ENCODE data around the gene RASIP1.
"Not testable (repeated sequence)": the region's sequence is repeated elsewhere in the genome, so short reads cannot be mapped to it uniquely, and the experiment has no call there.

Gene RASIP1

GRCh38 chr19:48731452-48731851 is 9.0 kb downstream of the RASIP1 start:
- DNase-seq = no peak

- no peak for DNase-seq
Measured at GRCh38 chr19:48728911-48729664, 11.3 kb downstream of the RASIP1 start.

- DNase-seq = no peak
Measured at GRCh38 chr19:48726556-48726955, 13.9 kb downstream of the RASIP1 start.

DNA sequence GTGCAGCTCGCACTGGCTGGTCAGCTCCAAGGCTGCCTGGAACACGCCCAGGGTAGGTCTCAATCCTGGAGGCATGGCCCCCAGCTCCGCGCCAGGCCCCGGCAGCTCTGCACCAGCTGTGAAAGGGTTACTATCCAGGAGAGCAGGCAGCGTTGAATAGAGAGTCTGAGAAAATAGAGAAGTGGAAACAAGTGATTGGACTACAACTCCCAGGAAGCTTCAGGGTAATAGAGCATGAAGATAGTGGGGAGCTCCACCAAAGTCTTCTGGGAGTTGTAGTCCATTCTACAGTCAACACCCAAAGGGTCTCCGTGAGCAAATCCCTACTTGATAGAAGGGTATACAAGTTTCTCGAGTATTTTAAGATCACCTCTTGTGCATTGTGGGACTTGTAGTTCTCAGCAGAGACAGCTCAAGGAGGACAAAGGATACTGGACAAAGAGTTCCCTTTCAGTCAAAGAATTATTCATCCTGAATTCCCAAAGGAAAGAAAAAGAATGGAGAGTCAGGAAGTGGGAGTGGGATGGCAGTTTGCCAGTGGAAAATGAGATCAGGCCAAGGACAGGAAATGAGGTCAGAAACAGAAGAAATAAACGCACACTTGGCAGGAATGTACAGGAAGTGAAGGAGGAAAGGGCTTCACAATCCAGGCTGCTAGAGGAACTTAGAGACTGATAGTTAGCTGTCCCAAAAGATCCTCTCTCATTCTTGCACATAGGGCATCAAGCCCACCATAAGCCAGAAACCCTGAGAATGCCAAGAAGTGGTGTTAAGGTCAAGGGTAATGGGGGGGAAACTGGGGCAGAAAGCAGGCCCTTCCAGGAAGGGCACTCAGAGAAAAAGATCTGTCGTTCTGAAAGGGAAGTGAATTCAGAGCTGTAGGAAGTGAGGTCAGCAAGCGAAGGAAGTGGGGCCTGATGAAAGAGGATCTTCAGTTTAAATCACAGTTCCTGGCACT is 15.3 kb downstream of the RASIP1 start:
- peak; percentile 62 to 64 for DNase-seq

GRCh38 chr19:48722196-48722708 is 18.2 kb downstream of the RASIP1 start:
- DNase-seq = no peak

DNA sequence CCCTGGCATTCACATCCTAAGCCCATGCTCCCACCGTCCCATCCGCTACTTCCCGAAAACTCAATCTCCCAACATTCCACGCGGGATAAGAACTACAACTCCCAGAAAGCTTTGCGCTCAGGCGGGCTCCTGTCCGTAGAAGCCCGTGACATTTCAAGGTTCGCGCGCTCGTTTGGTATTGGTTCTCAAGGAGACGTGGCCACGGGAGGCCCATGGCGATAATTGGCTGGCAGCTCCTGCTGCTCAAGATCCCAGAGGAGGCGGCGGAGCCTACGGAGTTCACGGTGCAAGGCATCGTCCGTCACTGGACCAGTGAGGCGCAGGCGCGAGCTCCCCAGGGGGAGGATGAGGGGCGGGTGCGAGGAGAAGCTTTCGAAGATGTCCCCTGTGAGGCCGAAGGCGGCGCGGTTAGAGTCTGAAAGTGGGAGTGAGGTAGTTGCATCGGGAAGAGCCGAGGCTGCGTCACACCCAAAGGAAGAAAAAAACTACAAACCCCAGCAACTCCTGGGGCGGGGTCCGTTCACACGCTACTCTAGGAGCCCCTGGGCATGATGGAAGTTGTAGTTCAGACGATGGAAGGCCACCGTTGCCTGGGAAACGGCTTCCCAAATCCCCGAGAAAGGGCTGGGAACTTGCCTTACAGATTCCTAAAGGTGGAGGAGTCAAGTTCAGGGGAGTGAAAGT is 19.7 kb downstream of the RASIP1 start:
- peak; percentile 99 to 100 for DNase-seq

GRCh38 chr19:48720251-48720612 is 20.2 kb downstream of the RASIP1 start:
- no peak for DNase-seq

DNA sequence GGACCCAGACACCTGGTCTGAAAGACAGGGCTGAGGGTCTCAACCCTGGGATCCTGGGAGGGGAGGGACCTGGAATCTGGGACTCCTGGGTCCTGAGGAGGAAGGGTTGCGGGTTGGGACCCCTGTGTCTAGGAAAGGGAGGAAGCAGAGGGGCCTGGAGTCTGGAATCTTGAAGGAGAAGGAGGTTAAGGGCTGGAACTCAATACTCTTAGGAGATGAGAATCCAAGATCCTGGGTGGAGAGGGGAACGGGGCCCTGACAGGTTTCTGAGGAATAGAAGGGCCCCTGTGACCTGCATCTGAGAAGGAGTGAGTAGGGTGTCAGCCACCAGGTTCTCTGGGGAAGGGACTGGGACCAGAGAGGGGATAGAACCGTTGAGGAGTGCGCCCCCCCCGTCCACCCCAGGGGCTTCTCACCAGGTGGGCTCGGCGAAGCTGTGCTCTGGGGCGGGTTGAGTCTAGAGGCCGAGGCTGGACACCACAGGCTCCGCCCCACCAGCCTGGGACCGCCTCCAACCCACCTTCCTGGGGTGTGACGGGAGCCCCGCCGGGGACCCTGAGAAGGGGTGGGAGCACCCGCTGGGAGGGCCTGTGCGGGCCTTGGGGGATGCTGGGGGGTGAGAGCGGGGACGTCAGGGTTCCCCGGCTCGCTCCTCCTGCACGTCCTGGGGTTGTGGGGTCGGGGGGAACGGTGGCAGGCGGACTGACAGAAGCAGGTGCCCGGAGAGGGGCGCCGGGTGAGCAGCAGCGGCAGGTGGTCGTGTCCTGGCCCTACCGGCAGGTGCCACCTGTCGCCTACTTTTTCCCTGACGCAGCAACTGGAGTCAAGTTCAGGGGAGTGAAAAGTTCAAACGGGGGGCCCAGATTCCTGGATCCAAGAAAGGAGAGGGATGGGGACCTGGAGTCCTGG is 20.9 kb downstream of the RASIP1 start, which contains the start of gene MAMSTR:
Gene MAMSTR, minus strand, starts transcription at position 463 of the 909 bp plus-strand sequence. CDS start 694 bp downstream, outside the sequence.
- DNase-seq = no peak

DNA sequence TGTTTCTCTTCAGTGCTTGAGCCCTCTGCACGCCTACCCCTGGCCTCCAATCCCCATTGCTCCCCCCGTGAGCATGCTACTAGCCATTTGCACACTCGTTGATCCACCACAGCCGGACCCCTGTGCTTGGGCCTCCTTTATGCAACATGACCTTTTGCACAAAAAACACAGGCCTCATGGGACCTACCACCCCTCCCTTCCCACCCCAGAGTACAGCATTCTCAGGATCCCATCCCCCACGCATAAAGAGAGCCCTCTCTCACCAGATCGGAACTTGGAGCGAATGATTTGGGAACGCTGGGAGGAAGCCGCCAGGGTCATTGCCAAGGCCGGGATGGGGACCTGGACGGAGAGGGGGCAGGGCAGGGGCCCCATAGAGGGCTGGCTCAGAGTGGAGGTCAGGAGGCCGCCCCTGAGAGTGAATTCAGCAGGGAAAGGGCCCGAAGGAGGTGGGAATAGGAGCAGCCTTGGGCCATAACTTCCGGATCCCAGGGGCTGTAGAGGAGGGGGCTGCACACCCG is 21.6 kb downstream of the RASIP1 start:
- no peak for DNase-seq

DNA sequence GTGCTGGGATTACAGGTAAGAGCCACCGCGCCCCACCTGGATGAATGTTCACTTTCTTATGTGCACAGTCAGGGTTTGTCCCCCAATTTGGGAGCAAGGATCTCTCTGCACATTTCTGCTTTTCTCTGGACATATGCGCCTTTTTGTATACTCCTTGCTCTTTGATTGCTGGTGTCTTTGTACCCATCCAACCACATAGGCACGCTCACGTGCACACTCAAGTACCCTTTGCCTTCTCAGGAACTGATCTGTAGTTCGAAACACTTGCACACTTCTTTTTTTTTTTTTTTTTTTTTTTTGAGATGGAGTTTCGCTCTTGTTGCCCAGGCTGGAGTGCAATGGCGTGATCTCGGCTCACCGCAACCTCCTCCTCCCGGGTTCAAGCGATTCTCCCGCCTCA is 22.3 kb downstream of the RASIP1 start:
- DNase-seq = not testable (repeated sequence)

DNA sequence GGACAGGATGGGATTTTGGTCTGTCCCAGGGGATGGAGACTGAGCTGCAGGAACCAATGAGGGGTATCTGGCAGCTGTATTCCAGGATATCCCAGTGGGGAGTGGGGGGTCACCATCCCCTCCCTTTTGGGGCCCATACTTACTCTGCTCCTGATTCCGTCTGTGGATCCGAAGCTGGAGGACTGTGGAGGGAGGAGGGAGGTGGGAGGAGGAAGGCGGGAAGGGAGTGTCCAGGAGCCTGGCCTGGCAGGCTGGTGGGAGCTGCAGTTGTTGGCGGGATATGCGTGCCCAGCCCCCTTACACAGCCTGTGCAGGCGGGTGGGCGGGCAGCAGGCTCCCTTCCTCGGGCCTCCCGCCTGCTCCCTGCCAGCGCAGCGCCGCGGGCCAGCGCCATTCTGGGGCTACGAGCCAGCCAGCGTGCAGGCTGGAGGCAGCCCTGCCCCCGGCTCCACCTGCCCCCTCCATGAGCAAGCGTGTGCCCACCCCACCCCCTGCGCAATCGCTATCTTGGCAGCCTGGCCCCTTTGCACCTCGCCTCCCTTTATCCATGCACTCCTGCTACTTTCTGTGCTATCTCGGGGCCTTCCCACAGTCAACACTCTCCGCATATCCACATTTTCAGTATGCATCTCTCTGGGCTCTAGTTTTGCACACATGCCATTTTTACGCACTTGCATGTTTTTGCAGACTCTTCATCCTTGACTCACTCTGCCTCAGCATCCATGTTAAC is 23.7 kb downstream of the RASIP1 start:
- DNase-seq = peak; percentile 73 to 97

- DNase-seq = no peak
Measured at GRCh38 chr19:48715681-48716171, 24.7 kb downstream of the RASIP1 start.

DNA sequence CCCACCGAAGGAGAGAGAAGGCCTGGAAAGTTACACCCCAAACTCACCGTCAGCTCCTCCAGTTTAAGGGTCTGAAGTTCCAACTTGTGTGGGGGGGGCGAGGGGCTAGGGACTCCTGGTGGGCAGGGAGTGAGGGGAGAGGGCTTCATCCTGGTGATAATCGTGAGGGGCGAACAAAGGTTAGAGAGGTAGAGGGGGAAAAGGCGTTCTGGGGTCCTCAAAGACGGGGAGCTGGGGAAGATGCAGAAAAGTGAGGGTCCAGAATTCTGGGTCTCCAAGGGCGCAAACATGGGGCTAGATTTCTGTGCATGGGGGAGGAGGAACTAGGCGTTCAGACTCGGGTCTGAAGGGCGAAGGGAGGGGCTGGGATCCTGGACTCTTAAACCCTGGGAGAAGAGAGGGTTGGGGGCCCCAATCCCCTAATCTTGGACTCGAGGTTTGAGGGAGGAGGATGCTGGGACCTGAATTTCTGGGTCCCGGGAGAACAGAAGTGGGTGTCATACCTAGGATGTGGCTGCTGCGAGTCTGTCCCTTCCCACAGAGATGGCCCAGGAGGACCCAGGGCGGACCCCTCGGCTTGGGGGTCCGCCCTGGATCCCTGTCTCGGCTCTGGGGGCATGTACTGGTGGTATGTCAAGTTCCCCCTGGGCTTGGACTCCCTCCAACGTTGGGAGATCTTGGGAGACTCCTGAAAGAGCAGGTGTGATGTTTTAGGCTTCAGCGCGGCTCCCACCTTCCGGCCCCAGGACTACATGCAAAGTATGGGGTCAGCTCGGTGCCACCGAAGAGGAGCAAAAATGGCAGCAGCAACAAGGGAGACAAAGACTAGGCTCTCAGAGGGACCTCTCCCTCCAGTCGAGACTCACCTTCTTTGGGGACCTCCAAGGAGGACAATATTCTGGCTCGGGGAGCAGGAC is 25.4 kb downstream of the RASIP1 start:
- DNase-seq = no peak

DNA sequence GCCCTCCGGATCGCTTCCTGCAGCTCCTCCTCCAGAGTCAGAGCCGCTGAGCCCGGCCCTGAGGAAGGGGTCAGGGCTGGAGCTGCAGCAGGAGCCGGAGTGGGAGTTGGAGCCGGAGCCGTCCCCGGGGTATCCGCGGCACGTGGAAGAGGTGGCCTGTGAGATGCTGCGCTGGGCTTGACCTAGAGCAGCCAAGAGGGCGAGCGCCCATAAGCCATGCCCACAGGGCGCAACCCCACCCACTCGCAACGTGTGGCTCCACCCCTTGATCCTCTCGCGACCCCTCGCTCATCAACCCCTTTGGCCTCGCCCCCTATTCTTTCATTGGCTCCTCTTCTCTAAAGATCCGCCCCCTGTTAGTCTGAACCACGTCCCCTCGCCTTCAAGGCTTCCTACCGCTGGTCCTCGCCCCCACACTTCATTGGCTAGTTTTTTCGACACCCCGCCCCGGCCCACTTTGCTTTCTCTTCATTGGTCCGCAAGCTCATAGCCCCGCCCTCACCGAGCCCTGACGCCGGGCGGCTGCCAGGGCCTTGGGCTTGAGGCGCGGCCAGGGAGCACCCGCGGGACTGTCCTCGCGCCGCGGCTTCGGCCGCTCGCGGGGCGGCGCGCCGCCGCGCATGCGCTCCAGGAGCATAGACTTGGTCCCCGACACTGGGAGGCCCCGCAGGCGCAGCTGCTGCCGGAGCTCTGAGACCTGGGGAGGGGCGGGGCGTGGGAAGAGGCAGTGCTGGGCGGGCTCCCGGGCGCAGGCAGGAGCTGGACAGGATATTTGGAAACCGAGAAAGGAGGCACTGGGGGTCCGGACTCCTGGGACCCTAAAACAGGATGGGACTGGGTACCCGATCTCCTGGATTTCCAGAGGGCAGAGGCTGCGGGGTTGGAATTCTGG is 26.3 kb downstream of the RASIP1 start:
- DNase-seq = peak; percentile 91 to 97

DNA sequence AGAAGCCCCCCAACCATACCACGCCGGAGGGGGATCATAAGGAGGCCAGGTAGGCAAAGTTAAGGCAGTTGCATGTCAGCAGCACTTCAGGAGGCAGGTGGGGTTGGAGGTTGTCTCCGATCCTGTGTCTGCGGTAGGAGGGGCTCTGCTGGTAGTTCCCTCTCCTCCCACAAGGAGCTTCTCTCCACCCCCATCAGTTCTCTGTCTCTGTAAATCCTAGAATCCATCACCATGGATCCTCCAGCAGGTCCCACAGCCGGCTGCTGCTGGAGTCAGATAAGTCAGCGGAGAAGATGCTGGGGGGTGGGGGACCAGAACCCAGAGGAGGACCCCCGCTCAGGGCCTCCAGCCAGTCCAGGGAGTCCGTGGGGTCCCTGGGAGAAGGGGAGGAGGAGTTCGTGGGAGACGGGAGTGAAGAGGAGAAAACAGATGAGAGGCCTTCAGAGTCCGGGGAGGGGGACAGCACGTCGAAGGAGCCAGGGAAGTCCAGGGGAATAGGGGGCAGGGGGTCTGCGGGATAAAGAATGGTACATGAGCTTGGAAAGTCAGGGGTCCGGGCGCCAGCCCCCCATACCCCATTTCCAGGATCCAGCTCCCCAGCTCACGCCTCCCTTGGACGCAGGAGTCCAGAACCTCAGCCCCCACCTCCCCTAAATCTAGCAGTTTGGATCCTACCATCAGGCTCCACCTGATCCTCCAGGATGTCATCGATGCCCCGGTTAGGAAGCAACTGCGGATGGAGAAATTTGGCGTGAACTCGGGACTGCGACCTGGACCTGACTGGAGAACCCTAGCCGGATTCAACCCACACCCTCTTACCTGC is 27.2 kb downstream of the RASIP1 start:
- DNase-seq = no peak

- DNase-seq = no peak
Measured at GRCh38 chr19:48711106-48711662, 29.2 kb downstream of the RASIP1 start.

DNA sequence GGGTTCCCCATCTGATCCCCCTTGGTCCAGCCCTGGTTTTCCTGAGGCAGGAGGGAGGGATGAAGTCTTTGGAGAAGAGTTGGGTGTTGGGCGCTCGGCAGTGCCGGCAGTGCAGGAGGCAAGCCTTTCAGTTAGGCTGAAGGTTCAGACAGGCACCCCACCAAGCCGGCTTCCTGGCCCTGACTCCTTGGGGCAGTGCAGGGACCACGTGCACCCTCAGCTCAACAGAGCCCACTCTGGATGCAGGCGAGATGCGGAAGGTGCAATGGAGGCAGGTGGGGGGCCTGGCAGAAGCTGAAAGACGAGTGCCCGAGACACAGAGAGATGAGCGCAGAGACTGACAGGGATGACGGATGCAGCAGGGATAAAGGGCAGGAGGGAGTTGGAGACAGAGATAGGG is 31.9 kb downstream of the RASIP1 start:
- DNase-seq = no peak

Measured in NCI-H446 (cell line).